ENCODE data around the gene CARS2.

The CARS2 gene

DNA sequence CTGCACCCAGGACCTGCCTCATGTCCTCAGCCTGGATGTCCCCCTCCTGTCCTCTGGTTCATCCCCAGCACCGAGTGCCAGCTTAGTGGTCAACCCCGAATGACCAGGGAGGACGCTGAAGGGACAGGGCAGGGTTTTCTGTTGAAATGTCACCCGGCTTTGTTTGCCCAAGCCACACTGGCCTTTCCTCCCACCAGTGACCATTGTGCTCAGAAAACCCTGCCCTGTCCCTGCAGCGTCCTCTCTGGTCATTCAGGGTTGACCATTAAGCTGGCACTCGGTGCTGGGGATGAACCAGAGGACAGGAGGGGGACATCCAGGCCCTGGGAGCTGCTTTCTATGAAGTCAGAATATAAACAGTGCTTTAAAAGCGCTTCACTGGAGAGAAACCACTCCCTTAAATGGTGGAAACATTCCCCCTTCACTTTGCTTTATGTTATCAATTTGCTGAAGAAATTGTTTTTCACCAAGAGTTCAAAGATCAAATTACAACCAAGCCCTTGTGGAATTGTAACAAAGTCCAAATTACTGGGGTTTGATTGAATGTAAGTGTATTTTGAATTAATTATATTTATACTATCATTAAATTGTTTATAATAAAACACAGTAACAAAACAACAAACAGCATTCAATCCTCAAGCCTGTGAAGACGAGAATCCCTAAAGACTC, 21.4 kb downstream of the CARS2 start:
- Histone ChIP-seq H3K36me3 (ENCODE audit: low read length) (peaks cover 7% of the 10 kb centered on the region; the same call in 1 of the 2 replicates), H3K9ac (ENCODE audit: low read length) (no peak overlapping the region), H4K20me1 (ENCODE audit: low read depth, low read length) (no peaks in the 10 kb centered on the region), H3K9me2 (replicated peaks; ENCODE audit: insufficient read depth, low read length) (no peaks in the 10 kb centered on the region), H3K4me2 (ENCODE audit: low read depth, low read length, poor library complexity, severe bottlenecking) (no peak overlapping the region), H3K27me3 (ENCODE audit: low read length) (no peaks in the 10 kb centered on the region), H3K27ac (ENCODE audit: low read depth, low read length) (no peak overlapping the region), H2AFZ (ENCODE audit: low read depth, low read length, severe bottlenecking) (no peak overlapping the region), H3K9me3 (ENCODE audit: insufficient read depth, low read length) (no peaks in the 10 kb centered on the region), H3F3A (ENCODE audit: insufficient read depth) (0 out of 2 replicates have a peak, but pooled peaks cover 12% of the 10 kb centered on the region), H3K79me2 (ENCODE audit: insufficient read depth, low read length) (no peaks in the 10 kb centered on the region), H3K4me3 (ENCODE audit: insufficient read depth, low read length, poor library complexity, severe bottlenecking) (no peak overlapping the region)
- no peak for TF ChIP-seq EZH2phosphoT487 (conservative IDR thresholded peaks at IDR 0.05; ENCODE audit: low read length)
- TF ChIP-seq, protein P1, sequence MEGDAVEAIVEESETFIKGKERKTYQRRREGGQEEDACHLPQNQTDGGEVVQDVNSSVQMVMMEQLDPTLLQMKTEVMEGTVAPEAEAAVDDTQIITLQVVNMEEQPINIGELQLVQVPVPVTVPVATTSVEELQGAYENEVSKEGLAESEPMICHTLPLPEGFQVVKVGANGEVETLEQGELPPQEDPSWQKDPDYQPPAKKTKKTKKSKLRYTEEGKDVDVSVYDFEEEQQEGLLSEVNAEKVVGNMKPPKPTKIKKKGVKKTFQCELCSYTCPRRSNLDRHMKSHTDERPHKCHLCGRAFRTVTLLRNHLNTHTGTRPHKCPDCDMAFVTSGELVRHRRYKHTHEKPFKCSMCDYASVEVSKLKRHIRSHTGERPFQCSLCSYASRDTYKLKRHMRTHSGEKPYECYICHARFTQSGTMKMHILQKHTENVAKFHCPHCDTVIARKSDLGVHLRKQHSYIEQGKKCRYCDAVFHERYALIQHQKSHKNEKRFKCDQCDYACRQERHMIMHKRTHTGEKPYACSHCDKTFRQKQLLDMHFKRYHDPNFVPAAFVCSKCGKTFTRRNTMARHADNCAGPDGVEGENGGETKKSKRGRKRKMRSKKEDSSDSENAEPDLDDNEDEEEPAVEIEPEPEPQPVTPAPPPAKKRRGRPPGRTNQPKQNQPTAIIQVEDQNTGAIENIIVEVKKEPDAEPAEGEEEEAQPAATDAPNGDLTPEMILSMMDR (IDR thresholded peaks at IDR 0.05; ENCODE audit: insufficient read depth, low read length, poor library complexity, severe bottlenecking), result no peak

DNA sequence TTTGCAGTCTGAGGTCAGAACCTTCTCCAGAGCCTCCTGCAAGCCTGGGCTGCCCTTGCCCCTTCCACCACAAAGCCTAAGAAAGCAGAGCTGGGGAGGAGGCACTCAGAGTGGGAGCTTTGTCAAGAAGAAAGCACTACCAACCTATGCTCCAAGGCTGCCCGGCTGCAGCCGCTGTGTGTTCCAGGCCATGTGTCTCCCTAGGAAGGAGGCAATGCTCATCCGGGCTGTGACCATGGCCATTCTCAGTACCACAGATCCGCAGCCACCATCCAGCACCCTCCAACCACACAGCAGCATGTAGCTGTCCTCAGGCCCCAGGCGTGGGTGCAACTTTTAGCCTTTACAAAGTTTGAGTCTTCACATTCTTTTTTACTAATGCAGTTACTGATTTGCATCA, 22.0 kb downstream of the CARS2 start:
- TF ChIP-seq EZH2phosphoT487 (conservative IDR thresholded peaks at IDR 0.05; ENCODE audit: low read length), result no peak
- TF ChIP-seq, protein P1 (IDR thresholded peaks at IDR 0.05; ENCODE audit: insufficient read depth, low read length, poor library complexity, severe bottlenecking), result no peak
- Histone ChIP-seq H3K9me2 (replicated peaks; ENCODE audit: insufficient read depth, low read length) (no peaks in the 10 kb centered on the region), H3K9me3 (ENCODE audit: insufficient read depth, low read length) (no peaks in the 10 kb centered on the region), H3K27ac (ENCODE audit: low read depth, low read length) (no peak overlapping the region), H4K20me1 (ENCODE audit: low read depth, low read length) (no peaks in the 10 kb centered on the region), H3K36me3 (ENCODE audit: low read length) (peaks cover 7% of the 10 kb centered on the region; the same call in 1 of the 2 replicates), H3K9ac (ENCODE audit: low read length) (no peak overlapping the region), H3K4me3 (ENCODE audit: insufficient read depth, low read length, poor library complexity, severe bottlenecking) (no peak overlapping the region), H3K79me2 (ENCODE audit: insufficient read depth, low read length) (no peaks in the 10 kb centered on the region), H2AFZ (ENCODE audit: low read depth, low read length, severe bottlenecking) (no peak overlapping the region), H3K27me3 (ENCODE audit: low read length) (no peaks in the 10 kb centered on the region), H3K4me2 (ENCODE audit: low read depth, low read length, poor library complexity, severe bottlenecking) (no peak overlapping the region), H3F3A (ENCODE audit: insufficient read depth) (0 out of 2 replicates have a peak, but pooled peaks cover 12% of the 10 kb centered on the region)

- H3K36me3 ChIP-seq (ENCODE audit: low read length), result peaks cover 7% of the 10 kb centered on the region; the same call in 1 of the 2 replicates
Measured at GRCh38 chr13:110683203-110683883, 22.6 kb downstream of the CARS2 start.

More at GRCh38 chr13:110683203-110683883, 22.6 kb downstream of the CARS2 start:
- Histone ChIP-seq H3K9me2 (replicated peaks; ENCODE audit: insufficient read depth, low read length) (no peaks in the 10 kb centered on the region), H3K9ac (ENCODE audit: low read length) (no peak overlapping the region), H2AFZ (ENCODE audit: low read depth, low read length, severe bottlenecking) (no peak overlapping the region), H3K27me3 (ENCODE audit: low read length) (no peaks in the 10 kb centered on the region), H3K4me2 (ENCODE audit: low read depth, low read length, poor library complexity, severe bottlenecking) (no peak overlapping the region), H3F3A (ENCODE audit: insufficient read depth) (0 out of 2 replicates have a peak, but pooled peaks cover 17% of the 10 kb centered on the region), H3K4me3 (ENCODE audit: insufficient read depth, low read length, poor library complexity, severe bottlenecking) (no peak overlapping the region), H3K27ac (ENCODE audit: low read depth, low read length) (no peak overlapping the region), H4K20me1 (ENCODE audit: low read depth, low read length) (no peaks in the 10 kb centered on the region), H3K9me3 (ENCODE audit: insufficient read depth, low read length) (no peaks in the 10 kb centered on the region), H3K79me2 (ENCODE audit: insufficient read depth, low read length) (no peaks in the 10 kb centered on the region)
- TF ChIP-seq EZH2phosphoT487 (conservative IDR thresholded peaks at IDR 0.05; ENCODE audit: low read length), result no peak
- TF ChIP-seq, protein P1 (IDR thresholded peaks at IDR 0.05; ENCODE audit: insufficient read depth, low read length, poor library complexity, severe bottlenecking), result peak; percentile 41
